HEK293 (cell line): ENCODE data around the gene GRAMD4.

ENCODE experiments used
- ATF2 ChIP-seq: fragments of 450-650 bp; formaldehyde crosslinking; IDR thresholded peaks from 2 replicates; pipeline ENCODE4 v1.5.1; 2016; ENCODE audit warnings: missing biosample characterization, missing genetic modification characterization, low read depth
- CTCF ChIP-seq: fragments of 450-650 bp; formaldehyde crosslinking; IDR thresholded peaks from 2 replicates; pipeline ENCODE4 v1.5.1; 2016; ENCODE audit warnings: missing biosample characterization, missing genetic modification characterization
- GLI2 ChIP-seq: fragments of 450-650 bp; formaldehyde crosslinking; IDR thresholded peaks from 2 replicates; pipeline ENCODE4; 2017; ENCODE audit warnings: missing biosample characterization, missing genetic modification characterization, low read depth, borderline replicate concordance
- KLF17 ChIP-seq: fragments of 450-650 bp; formaldehyde crosslinking; IDR thresholded peaks from 2 replicates; pipeline ENCODE4 v1.5.1; 2016; ENCODE audit warnings: missing biosample characterization, missing genetic modification characterization
- ZBTB17 ChIP-seq: fragments of 450-650 bp; formaldehyde crosslinking; IDR thresholded peaks from 2 replicates; pipeline ENCODE4 v1.5.1; 2016; ENCODE audit warnings: missing biosample characterization, missing genetic modification characterization
- ZNF24 ChIP-seq: fragments of 450-650 bp; formaldehyde crosslinking; IDR thresholded peaks from 2 replicates; pipeline ENCODE4 v1.5.1; 2016; ENCODE audit warnings: missing biosample characterization, missing genetic modification characterization
- ZNF398 ChIP-seq: fragments of 450-650 bp; formaldehyde crosslinking; IDR thresholded peaks from 2 replicates; pipeline ENCODE4 v1.5.1; 2017; ENCODE audit warnings: missing biosample characterization, missing genetic modification characterization
- ZNF513 ChIP-seq: fragments of 450-650 bp; IDR thresholded peaks from 2 replicates; pipeline ENCODE4 v1.5.1; 2018; ENCODE audit warnings: missing biosample characterization, missing genetic modification characterization

GRCh38 chr22:46593211-46593681 is 26.9 kb upstream of the GRAMD4 start:
- TF ChIP-seq KLF17, result no peak
- TF ChIP-seq ZNF513 (tag by site-specific recombination), result no peak
- no peak for TF ChIP-seq CTCF (tag by site-specific recombination)
- no peak for TF ChIP-seq ZBTB17 (tag by site-specific recombination)
- TF ChIP-seq ZNF398, result no peak
- TF ChIP-seq ZNF24 (tag by site-specific recombination), result no peak
- TF ChIP-seq GLI2 (tag by site-specific recombination), result no peak
- TF ChIP-seq ATF2, result no peak
